ENCODE data around the gene PDE6H.

The PDE6H gene

GRCh38 chr12:14994610-14995009 lies 21.8 kb downstream of the PDE6H start:
- Histone ChIP-seq H3K4me1 (ENCODE audit: control insufficient read depth, low read length) (peaks cover 31% of the 10 kb centered on the region), H3K9me2 (replicated peaks; ENCODE audit: control insufficient read depth, low read length) (no peaks in the 10 kb centered on the region), H3K36me3 (ENCODE audit: control insufficient read depth, low read length) (no peaks in the 10 kb centered on the region), H3K4me2 (ENCODE audit: low read length) (no peak overlapping the region), H3K27ac (ENCODE audit: low read depth, low read length) (no peak overlapping the region), H3K9me3 (ENCODE audit: control insufficient read depth, insufficient read depth, low read length) (peaks cover 4% of the 10 kb centered on the region; the same call in 1 of the 2 replicates), H4K20me1 (ENCODE audit: control insufficient read depth, insufficient read depth, low read depth, low read length) (no peaks in the 10 kb centered on the region), H3K27me3 (ENCODE audit: control insufficient read depth, low read length) (peaks cover 3% of the 10 kb centered on the region; the same call in 1 of the 2 replicates), H3K4me3 (ENCODE audit: low read length) (no peak overlapping the region), H3F3A (ENCODE audit: control insufficient read depth, insufficient read depth) (no peaks in the 10 kb centered on the region), H3K79me2 (ENCODE audit: control insufficient read depth, low read length) (no peaks in the 10 kb centered on the region)
- no peak for TF ChIP-seq EZH2phosphoT487 (IDR thresholded peaks at IDR 0.05; ENCODE audit: borderline replicate concordance, low read length)
- no peak for TF ChIP-seq CTCF (IDR thresholded peaks at IDR 0.05; ENCODE audit: low read depth, low read length, poor library complexity, severe bottlenecking)

DNA sequence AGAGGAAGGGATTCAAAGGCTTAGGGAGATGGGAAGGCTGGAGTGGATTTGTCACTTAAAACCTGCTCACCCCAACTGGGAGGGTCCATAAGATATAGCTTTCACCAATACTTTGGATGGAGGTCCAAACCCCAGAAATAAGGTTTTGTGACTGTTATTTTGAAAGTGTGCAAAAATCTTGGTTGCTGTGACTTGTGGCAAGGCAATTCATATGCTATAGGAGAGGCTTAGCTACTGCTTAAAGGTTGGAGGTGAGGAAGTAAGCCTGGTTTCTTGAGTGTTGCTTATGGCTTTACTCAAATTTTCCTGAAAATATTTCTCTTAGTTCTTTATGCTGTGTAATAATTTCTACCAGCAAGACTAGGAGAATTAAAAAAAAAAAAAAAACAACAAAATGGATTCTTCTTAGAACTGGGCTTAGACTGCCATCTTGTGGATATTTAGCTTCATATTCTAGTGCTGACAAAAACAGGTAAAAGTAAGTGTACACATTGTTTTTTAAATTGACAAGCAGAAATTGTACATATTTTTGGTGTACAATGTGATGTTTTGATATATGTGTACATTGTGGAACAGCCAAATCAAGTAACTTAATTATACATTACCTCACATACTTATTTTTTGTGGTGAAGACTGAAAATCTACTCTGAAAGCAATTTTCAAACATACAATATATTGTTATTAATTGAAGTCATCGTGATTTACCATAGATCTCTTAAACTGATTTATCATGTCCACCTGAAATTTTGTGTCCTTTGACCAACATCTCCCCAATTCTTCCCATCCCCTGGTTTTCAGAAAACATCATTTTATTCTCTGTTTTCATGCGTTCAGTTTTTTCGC lies 23.0 kb downstream of the PDE6H start:
- Histone ChIP-seq H4K20me1 (ENCODE audit: control insufficient read depth, insufficient read depth, low read depth, low read length) (no peaks in the 10 kb centered on the region), H3K9me2 (replicated peaks; ENCODE audit: control insufficient read depth, low read length) (no peaks in the 10 kb centered on the region), H3F3A (ENCODE audit: control insufficient read depth, insufficient read depth) (no peaks in the 10 kb centered on the region), H3K4me1 (ENCODE audit: control insufficient read depth, low read length) (peaks cover 24% of the 10 kb centered on the region), H3K9me3 (ENCODE audit: control insufficient read depth, insufficient read depth, low read length) (no peaks in the 10 kb centered on the region), H3K27me3 (ENCODE audit: control insufficient read depth, low read length) (peaks cover 6% of the 10 kb centered on the region), H3K36me3 (ENCODE audit: control insufficient read depth, low read length) (no peaks in the 10 kb centered on the region), H3K4me2 (ENCODE audit: low read length) (no peak overlapping the region), H3K79me2 (ENCODE audit: control insufficient read depth, low read length) (no peaks in the 10 kb centered on the region), H3K27ac (ENCODE audit: low read depth, low read length) (no peak overlapping the region), H3K4me3 (ENCODE audit: low read length) (no peak overlapping the region)
- TF ChIP-seq CTCF (IDR thresholded peaks at IDR 0.05; ENCODE audit: low read depth, low read length, poor library complexity, severe bottlenecking), result peak; percentile 56
- no peak for TF ChIP-seq EZH2phosphoT487 (IDR thresholded peaks at IDR 0.05; ENCODE audit: borderline replicate concordance, low read length)

DNA sequence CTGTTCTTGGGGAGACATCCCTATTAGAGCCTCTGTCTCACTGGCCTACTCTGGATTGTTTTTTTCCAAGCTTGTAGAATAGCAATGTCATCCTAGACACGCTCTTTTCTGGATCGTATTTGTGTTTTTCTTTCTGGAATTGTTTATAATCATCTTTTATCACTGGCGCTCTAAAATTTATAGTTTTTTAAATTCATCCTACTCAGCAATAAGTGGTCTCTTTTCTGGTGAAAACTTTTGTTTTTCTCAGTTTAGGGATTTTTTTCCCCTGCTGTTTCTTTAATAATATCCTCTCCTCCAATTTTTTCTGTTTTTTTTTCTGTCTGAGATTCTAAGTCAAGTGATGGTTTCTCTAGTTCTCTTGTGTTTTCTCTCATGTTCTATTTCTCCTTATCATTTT lies 25.2 kb downstream of the PDE6H start:
- H3K27me3 ChIP-seq (ENCODE audit: control insufficient read depth, low read length), result peaks cover 22% of the 10 kb centered on the region
- no peak overlapping the region for H3K27ac ChIP-seq (ENCODE audit: low read depth, low read length)
- no peaks in the 10 kb centered on the region for H3K9me2 ChIP-seq (replicated peaks; ENCODE audit: control insufficient read depth, low read length)
- H3K9me3 ChIP-seq (ENCODE audit: control insufficient read depth, insufficient read depth, low read length), result no peaks in the 10 kb centered on the region
- H3K4me1 ChIP-seq (ENCODE audit: control insufficient read depth, low read length), result peaks cover 25% of the 10 kb centered on the region
- H3F3A ChIP-seq (ENCODE audit: control insufficient read depth, insufficient read depth), result no peaks in the 10 kb centered on the region
- H3K4me3 ChIP-seq (ENCODE audit: low read length), result no peak overlapping the region
- H3K36me3 ChIP-seq (ENCODE audit: control insufficient read depth, low read length), result no peaks in the 10 kb centered on the region
- H3K4me2 ChIP-seq (ENCODE audit: low read length), result no peak overlapping the region
- no peaks in the 10 kb centered on the region for H4K20me1 ChIP-seq (ENCODE audit: control insufficient read depth, insufficient read depth, low read depth, low read length)
- H3K79me2 ChIP-seq (ENCODE audit: control insufficient read depth, low read length), result no peaks in the 10 kb centered on the region
- no peak for TF ChIP-seq CTCF (IDR thresholded peaks at IDR 0.05; ENCODE audit: low read depth, low read length, poor library complexity, severe bottlenecking)
- no peak for TF ChIP-seq EZH2phosphoT487 (IDR thresholded peaks at IDR 0.05; ENCODE audit: borderline replicate concordance, low read length)

Data from DOHH2 (cell line).